ENCODE data around the gene FSCN2. TPM values are rescaled to one million over a fixed set of nuclear protein-coding genes. Genes with fewer than 3 reads are reported as not detected.
A peak's percentile ranks its signal among the peaks of the same experiment; 100 is the strongest.

Gene FSCN2
- polyA plus RNA-seq, 1 donor = 2.8 TPM

DNA sequence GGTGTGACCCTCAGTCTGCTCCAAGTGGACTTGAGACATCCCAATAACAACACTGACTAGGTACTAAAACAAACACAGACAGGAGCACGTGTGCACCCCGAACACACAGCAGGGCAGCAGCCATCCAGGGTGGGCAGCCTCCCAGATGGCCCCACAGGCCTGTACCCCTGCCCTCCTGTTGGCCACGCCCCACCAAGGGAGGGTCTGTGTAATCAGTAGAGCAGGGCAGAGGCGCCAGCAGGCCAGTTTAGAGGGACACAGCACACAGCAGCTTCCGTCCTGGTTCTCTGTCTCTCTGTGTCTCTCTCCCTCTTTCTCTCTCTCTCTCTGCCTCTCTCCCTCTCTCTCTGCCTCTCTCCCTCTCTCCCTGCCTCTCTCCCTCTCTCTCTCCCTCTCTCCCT lies 37.0 kb upstream of the FSCN2 start:
- DNase-seq = no peak

DNA sequence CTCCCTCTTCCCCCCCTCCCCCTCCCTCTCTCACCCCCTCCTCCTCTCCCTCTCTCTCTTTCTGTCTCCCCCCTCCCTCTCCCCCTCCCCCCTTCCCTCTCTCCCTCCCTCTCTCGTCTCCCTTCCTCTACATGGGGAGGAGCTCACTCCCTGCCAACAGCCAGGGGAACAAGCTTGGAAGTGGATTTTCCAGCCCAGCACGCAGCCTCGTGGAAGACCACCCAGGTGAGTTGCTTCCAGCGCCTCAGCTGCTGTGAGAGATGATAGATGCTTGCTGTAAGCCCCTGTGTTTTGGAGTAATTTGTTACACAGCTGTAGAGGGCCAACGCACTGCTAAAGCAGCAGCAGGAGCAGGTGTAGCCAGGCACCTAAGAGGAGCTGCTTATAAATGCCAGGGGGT lies 36.4 kb upstream of the FSCN2 start:
- no peak for DNase-seq

DNA sequence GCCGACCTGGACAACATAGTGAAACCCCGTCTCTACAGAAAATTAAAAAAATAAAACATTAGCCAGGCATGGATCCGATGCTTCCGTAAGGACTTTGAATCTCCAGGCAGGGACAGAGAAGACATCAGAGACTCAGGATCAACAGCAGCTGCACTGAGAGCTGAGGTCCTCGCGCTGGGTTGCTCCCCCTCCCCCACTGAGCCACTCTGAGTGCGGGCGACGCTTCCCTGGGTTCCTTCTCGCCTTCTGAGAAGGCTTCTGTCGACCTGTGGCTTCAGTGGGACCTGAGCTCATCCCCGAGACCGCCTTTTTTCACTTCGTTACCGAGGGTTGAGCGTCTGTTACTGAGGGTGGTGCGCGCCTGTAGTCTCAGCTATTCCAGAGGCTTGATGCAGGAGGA lies 36.0 kb upstream of the FSCN2 start:
- DNase-seq = no peak

DNA sequence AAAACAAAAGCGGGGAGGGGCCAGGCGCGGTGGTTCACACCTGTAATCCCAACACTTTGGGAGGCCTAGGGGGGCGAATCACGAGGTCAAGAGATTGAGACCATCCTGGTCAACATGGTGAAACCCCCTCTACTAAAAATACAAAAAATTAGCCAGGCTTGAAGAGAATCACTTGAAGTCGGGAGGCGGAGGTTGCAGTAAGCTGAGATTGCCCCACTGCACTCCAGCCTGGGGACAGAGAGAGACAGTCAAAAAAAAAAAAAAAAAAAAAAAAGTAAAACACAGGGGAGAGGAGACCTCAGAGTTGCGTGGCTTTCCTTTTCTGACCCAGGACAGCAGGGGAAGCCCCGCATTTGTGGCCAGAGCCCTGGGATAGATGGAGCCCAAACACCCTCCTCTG lies 35.5 kb upstream of the FSCN2 start:
- DNase-seq = no peak

DNA sequence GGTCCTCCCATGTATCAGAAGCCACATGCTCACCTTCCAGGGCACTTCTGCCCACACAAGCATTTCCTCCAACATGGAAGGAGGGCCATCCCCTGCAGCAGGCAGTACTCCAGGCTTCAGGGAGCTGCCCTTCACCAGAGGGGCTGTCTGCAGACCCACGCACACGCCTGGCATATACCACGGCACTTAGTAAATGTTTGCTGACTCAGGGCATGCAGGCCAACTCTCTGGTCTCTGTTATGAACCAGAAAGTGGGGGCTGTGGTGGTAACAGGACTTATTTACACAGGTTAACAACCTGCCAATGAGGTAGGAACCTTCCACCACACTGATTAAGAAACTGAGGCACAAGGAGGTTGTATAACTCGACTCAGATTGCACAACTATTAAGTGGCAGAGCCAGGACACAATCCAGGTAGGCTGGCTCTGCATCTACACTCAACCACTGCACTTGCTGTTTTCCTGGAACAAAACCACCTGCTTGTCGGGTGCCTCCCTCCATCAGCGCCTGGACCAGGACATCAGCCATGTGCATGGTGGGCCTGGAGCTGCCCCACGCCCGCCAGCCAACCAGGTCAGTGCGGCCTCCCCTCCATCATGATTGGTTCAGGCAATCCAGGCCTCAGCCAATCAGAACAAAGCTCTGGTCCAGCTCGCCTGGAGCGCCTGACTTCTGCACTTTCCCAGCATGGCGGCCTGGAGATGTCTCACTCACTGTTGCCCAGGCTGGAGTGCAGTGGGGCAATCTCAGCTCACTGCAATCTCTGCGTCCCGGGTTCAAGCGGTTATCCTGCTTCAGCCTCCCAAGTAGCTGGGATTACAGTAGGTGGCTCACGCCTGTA lies 34.8 kb upstream of the FSCN2 start:
- DNase-seq = no peak

DNA sequence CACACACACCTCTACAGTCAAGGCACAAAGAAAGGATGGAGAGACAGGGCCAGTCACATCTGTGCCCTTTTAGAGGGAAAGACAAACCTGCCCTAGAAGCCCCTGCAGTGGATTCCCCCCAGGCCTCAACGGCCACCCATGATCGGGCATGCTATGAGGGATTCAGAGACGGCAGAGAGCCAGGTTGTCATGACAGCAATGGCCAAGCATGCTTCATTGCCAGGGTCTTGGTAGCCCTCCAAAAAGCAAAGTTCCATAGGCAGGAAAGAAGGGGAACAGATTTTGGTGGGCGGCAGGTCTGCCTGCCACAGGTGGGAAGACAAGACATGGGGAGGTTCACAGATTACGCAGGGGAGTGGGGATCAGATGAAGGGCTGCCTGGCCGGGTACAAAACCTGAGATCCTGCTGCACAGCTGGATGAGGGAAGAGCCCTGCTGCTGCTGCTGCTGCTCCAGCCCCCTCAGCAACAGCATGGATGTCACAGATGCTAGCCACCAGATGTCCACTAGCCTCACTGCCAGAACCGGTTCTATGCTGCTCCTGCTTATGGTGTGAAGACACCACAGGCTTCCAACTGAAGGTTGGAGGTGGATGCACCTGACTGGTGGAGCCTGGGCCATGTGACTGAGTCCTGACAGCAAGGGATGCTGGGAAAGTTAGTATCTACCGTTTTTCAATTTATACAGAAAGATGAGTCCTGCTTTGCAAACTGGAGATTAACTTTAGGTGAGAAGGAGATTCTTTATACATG lies 33.4 kb upstream of the FSCN2 start:
- DNase-seq = no peak

DNA sequence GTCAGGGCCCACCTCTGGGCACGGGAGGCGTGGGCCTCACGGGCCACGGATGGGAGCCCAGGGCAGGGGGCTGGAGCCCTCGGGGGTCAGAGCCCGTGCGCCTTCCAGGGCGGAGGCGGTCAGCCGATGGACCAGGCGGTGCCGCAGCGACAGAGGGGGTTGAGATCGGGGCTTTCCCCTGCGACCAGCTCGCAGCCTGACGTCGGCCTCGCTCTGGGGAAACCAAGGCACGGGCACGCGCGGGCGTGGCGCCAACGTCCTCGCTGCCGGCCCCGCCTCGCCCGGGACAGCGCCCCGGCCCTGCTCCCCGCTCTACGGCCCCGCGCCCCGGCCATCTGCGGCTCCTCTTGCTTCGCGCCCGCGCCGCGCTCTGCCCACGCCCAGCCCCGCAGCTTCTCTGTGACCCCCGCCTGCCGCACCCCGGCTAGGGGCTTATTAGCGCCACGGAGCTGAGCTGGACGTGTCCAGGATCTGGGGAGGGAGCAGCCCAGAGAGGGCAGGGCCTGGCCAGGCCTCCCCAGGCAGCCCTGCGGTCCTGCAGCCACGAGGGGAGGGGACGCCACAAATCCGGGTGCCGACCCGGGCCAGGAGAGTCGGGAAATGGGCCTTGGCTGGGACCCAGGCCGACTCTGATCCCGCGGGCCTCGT lies 29.1 kb upstream of the FSCN2 start:
- DNase-seq = no peak

DNA sequence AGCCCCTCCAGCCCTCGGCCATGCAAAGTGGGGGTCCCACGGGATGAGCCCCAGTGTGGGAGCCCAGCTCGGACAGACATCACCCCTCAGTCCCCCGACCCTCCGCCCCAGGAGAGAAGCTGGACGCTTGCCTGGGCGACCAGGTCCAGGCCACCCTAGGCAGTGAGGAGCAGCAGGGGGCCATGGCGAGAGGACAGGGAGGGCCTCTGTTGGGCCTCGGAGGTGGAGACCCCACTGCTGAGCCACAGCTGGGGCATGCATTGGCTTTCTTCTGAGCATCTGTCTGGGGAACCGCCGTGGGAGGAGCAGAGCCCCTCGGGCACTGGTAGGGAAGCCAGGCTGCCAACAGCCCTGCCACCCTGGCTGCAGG lies 28.6 kb upstream of the FSCN2 start:
- DNase-seq = no peak

DNA sequence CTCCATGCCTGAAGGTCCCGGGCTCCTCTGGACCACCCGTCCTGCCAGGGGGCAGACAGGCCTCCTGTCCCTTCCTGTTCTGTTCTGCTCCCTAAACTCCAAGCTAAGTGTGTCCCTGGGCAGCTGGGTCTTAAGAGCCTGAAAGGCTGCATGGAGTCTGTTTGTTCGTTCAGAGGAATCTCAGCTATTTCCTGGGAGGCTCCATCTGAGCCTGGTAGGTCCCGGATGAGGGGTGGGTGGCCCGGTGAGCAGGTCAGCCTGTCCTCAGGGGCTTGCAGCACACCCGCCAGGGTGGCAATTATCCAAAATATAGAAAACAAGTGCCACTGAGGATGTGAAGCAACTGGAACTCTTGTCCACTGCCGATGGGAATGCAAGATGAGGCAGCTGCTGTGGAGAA lies 28.1 kb upstream of the FSCN2 start:
- DNase-seq = no peak

DNA sequence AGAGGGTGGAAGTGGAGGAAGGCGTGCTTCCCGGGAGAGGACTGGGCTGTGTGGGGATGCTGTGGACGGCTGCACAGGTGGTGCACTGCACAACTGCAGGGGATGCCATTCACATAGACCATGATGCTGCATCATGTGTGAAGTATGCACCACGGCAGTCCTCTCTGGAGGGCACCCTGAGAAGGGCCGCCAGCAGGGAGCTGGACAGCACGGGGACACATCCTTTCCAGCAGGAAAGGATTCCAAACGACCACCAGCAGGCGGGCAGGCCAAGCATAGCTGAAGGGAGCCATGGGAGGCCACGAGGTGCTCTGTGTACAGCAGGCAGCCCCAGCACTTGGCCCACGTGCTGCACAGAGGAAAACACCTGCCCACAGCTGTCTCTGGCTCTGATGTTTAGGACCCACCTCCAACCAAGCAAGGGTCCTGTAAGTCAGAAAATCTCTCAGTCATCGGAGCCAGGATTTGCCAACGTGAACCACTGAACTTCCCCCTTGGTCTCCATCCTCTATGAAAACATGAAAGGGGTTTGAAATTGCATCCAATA lies 25.6 kb upstream of the FSCN2 start:
- DNase-seq = no peak

DNA sequence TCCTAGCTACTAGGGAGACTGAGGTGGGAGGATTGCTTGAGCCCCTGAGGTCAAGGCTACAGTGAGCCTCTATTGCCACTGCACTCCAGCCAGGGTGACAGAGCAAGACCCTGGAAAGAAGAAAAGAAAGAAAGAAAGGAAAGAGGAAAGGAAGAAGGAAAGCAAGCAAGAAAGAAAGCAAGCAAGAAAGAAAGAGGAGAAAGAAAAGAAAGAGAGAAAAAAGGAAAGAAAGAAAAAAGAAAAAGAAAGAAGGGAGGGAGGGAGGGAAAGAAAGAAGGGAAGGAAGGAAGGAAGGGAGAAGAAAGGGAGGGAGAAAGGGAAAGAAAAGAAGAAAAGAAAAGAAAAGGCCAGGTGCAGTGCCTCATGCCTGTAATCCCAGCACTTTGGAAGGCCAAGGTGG lies 24.6 kb upstream of the FSCN2 start:
- DNase-seq = no peak

DNA sequence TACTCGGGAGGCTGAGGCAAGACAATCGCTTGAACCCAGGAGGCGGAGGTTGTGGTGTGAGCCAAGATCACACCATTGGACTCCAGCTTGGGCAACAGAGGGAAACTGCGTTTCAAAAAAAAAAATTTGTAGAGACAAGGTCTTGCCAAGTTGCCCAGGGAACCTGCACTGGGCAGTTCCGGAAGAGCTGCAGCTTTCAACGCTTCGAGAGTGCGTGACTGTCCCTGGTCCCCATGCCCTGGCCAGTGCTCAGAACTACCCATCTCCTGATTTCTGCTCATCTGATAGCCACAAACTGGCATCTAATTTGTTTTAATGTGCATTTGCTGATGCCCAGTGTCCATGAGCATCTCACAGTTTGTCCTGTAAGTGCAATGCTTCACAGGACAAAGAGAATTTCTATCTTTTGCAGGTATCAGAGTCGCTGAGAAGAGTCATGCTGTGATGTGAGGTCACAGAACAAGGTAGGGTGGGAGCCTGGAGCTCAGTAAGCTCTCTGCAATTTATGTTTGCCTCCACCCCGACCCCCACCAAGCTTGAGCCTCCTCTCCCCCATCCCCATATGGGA lies 19.5 kb upstream of the FSCN2 start:
- DNase-seq = no peak

DNA sequence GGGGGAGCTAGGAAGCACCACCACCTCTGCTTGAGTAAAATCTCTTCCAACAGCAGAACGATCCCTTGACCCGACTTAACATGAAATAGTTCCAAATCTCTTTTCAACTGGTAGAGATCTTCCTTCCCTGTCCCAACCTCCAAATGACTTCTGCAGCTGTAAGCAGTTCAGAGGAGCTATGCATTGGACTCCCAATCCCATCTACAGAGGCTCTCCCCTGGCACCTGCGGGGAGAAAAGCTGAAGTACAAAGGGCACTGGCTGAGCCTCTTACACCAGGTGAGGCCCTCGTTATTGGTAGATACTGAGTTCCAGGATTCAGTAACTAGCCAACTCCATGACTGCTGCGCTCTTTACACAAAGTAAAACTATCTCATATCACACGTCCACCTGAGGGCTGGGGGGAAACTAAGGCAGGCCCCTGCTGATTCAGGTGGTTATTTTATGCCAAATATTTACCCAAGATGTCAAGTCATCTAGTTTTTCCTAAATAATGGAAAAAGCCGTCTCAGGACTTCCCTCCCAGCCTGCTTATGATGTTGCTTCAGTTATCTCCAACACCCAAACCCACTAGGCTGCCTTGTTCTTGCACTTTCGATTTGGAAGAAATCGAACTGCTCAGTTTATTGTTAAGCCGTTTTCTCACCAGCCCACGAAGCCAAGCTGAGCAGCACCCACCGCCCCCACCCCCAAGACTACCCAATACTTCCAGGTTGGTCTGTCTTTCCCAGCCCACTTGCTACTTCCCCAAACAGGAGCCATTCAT lies 18.8 kb upstream of the FSCN2 start:
- DNase-seq = no peak

DNA sequence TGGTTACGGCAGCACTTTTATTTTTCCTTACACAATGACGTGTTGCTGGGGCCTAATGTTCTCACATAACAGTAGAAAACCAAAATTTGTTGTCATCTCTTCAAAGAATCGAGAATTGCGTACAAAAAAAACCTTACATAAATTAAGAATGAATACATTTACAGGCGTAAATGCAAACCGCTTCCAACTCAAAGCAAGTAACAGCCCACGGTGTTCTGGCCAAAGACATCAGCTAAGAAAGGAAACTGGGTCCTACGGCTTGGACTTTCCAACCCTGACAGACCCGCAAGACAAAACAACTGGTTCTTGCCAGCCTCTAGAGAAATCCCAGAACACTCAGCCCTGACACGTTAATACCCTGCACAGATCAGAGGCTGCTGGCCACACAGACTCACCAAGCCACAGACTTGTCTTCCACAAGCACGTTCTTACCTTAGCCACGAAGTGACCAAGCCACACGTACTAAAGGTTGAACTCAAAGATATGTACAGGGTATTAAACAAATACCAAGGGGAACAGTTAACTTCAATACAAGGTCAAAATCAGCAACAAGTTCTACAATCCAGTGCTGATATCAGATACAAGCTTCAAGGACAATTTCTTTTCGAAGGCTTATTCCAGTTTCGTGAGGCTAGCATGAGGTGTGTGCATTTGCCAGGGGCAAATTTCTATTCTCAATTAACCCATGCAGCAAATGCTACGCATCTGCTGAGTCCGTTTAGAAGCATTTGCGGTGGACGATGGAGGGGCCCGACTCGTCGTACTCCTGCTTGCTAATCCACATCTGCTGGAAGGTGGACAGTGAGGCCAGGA lies 18.0 kb upstream of the FSCN2 start:
- no peak for DNase-seq

DNA sequence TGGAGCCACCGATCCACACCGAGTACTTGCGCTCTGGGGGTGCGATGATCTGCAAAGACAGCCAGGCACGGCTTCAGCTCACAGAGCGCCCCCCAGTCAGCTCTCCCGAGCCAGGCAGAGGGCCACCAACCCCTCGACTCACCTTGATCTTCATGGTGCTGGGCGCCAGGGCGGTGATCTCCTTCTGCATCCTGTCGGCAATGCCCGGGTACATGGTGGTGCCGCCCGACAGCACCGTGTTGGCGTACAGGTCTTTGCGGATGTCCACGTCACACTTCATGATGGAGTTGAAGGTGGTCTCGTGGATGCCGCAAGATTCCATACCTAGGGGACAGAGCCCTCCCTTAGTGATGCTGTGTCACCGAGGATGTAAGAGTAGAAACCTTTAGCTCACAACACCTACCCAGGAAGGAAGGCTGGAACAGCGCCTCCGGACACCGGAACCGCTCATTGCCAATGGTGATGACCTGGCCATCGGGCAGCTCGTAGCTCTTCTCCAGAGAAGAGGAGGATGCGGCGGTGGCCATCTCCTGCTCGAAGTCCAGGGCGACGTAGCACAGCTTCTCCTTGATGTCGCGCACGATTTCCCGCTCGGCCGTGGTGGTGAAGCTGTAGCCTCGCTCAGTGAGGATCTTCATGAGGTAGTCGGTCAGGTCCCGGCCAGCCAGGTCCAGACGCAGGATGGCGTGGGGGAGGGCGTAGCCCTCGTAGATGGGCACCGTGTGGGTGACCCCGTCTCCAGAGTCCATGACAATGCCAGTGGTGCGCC lies 17.2 kb upstream of the FSCN2 start:
- DNase-seq = no peak

DNA sequence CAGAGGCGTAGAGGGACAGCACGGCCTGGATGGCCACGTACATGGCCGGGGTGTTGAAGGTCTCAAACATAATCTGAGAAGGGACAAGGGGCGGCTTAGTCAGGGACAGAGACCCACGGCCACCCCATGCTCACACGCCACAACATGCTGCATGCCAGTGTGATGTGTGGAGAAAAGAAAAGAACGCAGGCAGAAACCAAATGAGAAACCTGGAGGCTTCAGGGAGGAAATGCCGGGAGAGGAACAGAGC lies 16.7 kb upstream of the FSCN2 start:
- DNase-seq = no peak

DNA sequence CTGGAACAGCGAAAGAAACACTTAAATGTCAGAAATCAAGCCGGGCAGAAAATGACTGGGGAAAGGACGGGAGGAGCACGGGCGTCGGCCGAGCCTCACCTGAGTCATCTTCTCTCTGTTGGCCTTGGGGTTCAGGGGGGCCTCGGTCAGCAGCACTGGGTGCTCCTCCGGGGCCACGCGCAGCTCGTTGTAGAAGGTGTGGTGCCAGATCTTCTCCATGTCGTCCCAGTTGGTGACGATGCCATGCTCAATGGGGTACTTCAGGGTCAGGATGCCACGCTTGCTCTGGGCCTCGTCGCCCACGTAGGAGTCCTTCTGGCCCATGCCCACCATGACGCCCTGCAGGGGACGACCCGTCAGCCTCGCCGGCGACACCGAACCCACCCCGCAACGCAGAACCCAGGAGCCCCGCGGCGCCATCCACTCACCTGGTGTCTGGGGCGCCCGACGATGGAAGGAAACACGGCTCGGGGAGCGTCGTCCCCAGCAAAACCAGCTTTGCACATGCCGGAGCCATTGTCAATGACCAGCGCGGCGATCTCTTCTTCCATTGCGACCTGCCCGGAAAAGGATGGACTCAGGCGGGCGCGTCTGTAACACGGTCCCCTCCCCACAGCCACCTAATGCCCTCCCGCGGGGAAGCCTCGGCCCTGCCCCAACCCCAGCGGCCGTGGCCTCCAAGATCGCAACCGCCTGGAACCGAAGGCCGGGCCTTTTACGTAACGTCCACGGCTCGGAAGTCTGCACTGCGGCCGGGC lies 16.2 kb upstream of the FSCN2 start:
- no peak for DNase-seq

DNA sequence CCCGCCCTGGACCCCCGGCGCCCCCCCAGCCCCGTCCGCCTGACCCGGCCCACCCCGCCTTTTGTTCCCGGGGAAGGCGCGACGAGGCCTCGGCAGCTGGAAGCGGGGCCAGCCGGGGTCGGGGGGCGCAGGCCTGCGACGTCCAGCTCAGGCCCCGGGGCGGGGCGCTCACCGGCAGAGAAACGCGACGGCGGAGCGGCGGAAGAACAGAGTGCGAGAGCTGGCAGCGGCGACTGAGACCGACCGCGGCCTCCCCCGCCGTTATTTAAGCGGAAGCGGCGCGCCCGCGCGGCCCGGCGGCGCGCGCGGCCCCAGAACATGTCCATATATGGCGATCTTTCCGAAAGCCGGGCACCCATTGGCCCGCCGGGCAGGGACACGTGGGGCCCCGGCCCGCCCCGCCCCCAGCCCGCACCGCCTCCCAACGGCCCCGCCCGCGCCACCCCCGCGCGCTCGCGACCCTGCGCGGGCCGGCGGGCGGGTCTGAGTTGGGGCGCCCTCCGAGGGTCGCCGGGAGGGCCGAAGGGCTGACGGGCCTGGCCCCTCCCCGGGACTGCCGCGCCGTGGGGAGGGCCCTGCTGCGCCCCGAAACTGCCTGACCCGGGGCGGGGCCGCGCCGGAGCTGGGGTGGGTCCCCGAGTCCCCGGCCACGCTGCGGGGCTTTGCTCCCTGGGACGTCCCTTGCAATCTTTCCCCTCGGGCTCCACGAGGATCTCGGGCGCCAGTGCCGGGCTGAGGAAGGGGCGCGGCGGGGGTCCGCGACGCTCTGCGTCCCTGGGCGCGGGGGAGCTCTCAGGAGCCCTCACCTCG lies 15.4 kb upstream of the FSCN2 start, which contains the start of gene ACTG1:
Gene ACTG1 (minus strand): TSS at position 238 of the 810 bp plus-strand sequence. CDS start 445 bp downstream, outside the sequence.
- DNase-seq = peak; percentile 98

DNA sequence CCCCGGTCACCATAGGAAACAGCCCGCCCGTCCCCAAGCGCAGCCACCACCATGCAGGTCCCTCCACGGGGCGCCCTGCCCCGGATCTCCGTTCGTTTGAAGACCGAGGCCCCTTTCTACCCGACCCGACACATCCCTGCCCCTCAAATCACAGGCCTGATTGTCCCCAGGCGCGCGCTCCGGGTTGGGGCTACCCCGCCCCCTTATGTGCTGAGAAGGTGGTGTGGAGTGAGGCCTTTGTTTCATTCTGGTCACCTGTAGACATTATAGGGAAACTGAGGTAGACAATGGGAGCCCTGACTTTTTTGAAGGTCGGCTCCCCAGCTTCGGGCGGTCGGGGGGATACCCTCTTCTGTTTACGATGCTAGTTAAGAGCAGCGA lies 14.8 kb upstream of the FSCN2 start:
- DNase-seq = no peak
